Common myeloid progenitor, CD34-positive (primary cell): ENCODE results near the gene DBNDD1.

ENCODE experiments used
- CTCF ChIA-PET: fragments of 350-600 bp; sonication (Branson Sonifier 250); formaldehyde crosslinking; loops from one replicate; lab custom pipeline; 2021; ENCODE audit warnings: antibody characterized with exemption; lab: Charles Lee
- POLR2A ChIA-PET: fragments of 350-600 bp; sonication (Branson Sonifier 250); formaldehyde crosslinking; loops from one replicate; lab custom pipeline; 2021; ENCODE audit warnings: antibody characterized with exemption; lab: Charles Lee
- DNase-seq, 3 donors: peaks; one replicate each; pipeline versions ENCODE4 v3.0.0 to v3.0.0-alpha.2; 2013
- H3K27ac ChIP-seq, 2 experiments: 1 replicate in 1 of 2; 2 replicates in 1 of 2; pipeline ENCODE4 v1.7.0; 2013; ENCODE audit warnings: inconsistent platforms in 2 of 2, low read length in 2 of 2, mild to moderate bottlenecking in 2 of 2, low read depth in 1 of 2, moderate library complexity in 1 of 2; ENCODE audit not compliant: severe bottlenecking in 2 of 2, insufficient read depth in 1 of 2, poor library complexity in 1 of 2
- H3K27me3 ChIP-seq, 5 experiments: replicated peaks in 2 of 5; 1 replicate in 3 of 5; 2 replicates in 2 of 5; pipeline versions ENCODE4 v1.6.1 to v1.7.0; 2013; ENCODE audit warnings: low read length in 4 of 5, mild to moderate bottlenecking in 2 of 5, moderate library complexity in 2 of 5, inconsistent platforms in 1 of 5; ENCODE audit not compliant: insufficient read depth in 5 of 5, control insufficient read depth in 4 of 5
- H3K36me3 ChIP-seq, 4 experiments: 1 replicate in 2 of 4; 2 replicates in 2 of 4; pipeline versions ENCODE4 v1.6.1 to v1.7.0; 2013; ENCODE audit warnings: low read length in 3 of 4, control low read depth in 1 of 4, mild to moderate bottlenecking in 1 of 4; ENCODE audit not compliant: control insufficient read depth in 4 of 4, insufficient read depth in 4 of 4
- H3K4me1 ChIP-seq, 4 experiments: 1 replicate in 3 of 4; 2 replicates in 1 of 4; pipeline versions ENCODE4 v1.6.1 to v1.7.1; 2013; ENCODE audit warnings: low read length in 3 of 4, mild to moderate bottlenecking in 3 of 4, control low read depth in 1 of 4, inconsistent platforms in 1 of 4, moderate library complexity in 1 of 4; ENCODE audit not compliant: control insufficient read depth in 4 of 4, insufficient read depth in 4 of 4; ENCODE audit errors: control extremely low read depth in 1 of 4
- H3K4me3 ChIP-seq, 7 experiments: 1 replicate in 4 of 7; 2 replicates in 3 of 7; pipeline versions ENCODE4 v1.5.1 to v1.7.0; 2013; ENCODE audit warnings: mild to moderate bottlenecking in 7 of 7, low read length in 6 of 7, moderate library complexity in 6 of 7, inconsistent platforms in 2 of 7, low read depth in 2 of 7, control low read depth in 1 of 7; ENCODE audit not compliant: insufficient read depth in 4 of 7, control insufficient read depth in 1 of 7; ENCODE audit errors: extremely low read depth in 1 of 7
- H3K9me3 ChIP-seq, 5 experiments: 1 replicate in 4 of 5; 2 replicates in 1 of 5; pipeline versions ENCODE4 v1.6.1 to v1.7.1; 2013; ENCODE audit warnings: low read length in 4 of 5, mild to moderate bottlenecking in 2 of 5, inconsistent platforms in 1 of 5, low read depth in 1 of 5, moderate library complexity in 1 of 5; ENCODE audit not compliant: control insufficient read depth in 4 of 5, insufficient read depth in 2 of 5; ENCODE audit errors: control extremely low read depth in 1 of 5
- WGBS: methylation state at CpG from one replicate; pipeline ENCODE4 v1.1.5; 2013; ENCODE audit not compliant: insufficient coverage; 5-methylcytosine and 5-hydroxymethylcytosine counted together

DBNDD1 gene

DNA sequence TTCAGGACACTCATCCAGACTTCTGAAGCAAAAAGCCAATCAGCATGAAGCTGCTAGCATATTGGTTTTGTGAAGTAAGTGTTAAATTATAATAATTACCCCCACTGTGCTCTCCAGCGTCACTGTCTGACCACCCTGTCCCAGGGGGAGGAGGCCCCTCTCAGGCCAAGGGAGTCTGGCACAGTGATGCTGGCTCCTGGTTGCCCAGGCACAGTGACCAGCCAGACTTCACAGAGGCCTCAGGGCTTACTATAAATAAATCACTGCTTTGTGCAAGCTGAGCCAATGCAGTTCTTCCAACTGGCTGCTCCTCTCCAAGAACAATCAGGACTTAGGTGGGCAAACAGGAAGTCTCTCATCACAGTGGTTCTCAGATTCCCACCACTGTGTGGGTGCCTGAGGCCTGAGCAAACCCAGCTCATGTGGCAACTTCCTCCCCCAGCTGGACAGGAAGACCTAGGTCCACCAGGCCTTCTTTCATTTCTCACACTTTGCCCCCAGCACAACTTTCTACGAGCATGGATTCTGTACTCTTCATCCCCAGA is 1.7 kb upstream of the DBNDD1 start:
- no peak overlapping the region for H3K4me3 ChIP-seq
- H3K27ac ChIP-seq: no peak overlapping the region
- no peak for DNase-seq
- WGBS: 100% methylated on average over 2 of the region's 2 CpGs
- H3K9me3 ChIP-seq: no peaks in the 10 kb centered on the region
- H3K4me1 ChIP-seq: peaks cover 0 to 42% (median 34%) of the 10 kb centered on the region in 4 experiments
- POLR2A ChIA-PET: no interaction called here
- no peaks in the 10 kb centered on the region for H3K36me3 ChIP-seq
- H3K27me3 ChIP-seq: peaks cover 0 to 24% (median 9%) of the 10 kb centered on the region in 5 experiments
- CTCF ChIA-PET: interaction anchor here (0.7 to 1.5 kb wide), 3 partner anchors 10 to 95 kb away, joined by 3 to 5 read pairs (median 4); no protein-coding TSS in a partner anchor

DNA sequence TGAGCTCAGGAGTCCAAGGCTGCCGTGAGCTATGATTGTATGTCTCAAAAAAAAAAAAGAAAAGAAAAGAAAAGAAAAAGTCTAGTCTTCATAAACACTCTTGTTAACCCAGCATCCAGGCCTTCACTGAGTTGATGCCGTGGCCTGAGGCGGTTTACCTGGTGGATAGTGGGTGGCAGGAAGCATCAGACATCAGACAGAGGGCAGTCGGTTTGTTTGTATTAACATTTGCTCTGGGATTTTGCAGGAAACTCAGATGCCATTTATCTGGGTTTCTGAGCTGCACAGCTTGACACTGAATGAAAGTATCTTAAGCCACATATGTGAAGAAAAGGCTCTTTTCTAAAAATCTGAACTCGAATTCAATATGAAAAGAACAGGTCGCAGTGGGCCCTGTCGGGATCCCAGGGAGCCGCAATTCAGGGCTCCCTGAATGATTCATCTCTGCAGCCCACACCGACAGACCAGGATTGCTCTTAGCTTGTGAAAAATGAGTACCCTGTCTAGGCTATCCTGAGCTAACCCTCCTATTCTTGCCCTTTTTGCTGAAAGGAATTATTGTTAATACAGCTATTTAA is 1.1 kb upstream of the DBNDD1 start:
- H3K27ac ChIP-seq: no peak overlapping the region
- no peak for DNase-seq
- WGBS: 92% methylated on average over 7 of the region's 9 CpGs
- CTCF ChIA-PET: interaction anchor here (1.1 to 1.5 kb wide), 3 partner anchors 10 to 48 kb away, joined by 3 to 5 read pairs (median 4); no protein-coding TSS in a partner anchor
- POLR2A ChIA-PET: interaction anchor here (0.7 kb wide), 1 partner anchor 134 kb away, joined by 3 read pairs; no protein-coding TSS in a partner anchor
- H3K27me3 ChIP-seq: peaks cover 0 to 24% (median 9%) of the 10 kb centered on the region in 5 experiments
- no peaks in the 10 kb centered on the region for H3K9me3 ChIP-seq
- H3K4me3 ChIP-seq: peak overlapping the region in 3 of 7 experiments; percentile 58 to 76 (median 63)
- H3K36me3 ChIP-seq: no peaks in the 10 kb centered on the region
- peaks cover 0 to 38% (median 30%) of the 10 kb centered on the region in 4 experiments for H3K4me1 ChIP-seq

- no peaks in the 10 kb centered on the region for H3K36me3 ChIP-seq
- WGBS: 2% methylated on average over 28 of the region's 57 CpGs
- H3K27ac ChIP-seq: no peak overlapping the region
- CTCF ChIA-PET: interaction anchor here (1.1 to 1.5 kb wide), 3 partner anchors 11 to 47 kb away, joined by 3 to 5 read pairs (median 4); no protein-coding TSS in a partner anchor
- H3K4me3 ChIP-seq: peak overlapping the region; percentile 35 to 76 (median 58)
- peak in 2 of 3 donors; percentile 51 to 66 for DNase-seq
- no peaks in the 10 kb centered on the region for H3K9me3 ChIP-seq
- peaks cover 0 to 24% (median 9%) of the 10 kb centered on the region in 5 experiments for H3K27me3 ChIP-seq
- H3K4me1 ChIP-seq: peaks cover 0 to 38% (median 30%) of the 10 kb centered on the region in 4 experiments
- POLR2A ChIA-PET: interaction anchor here (0.6 to 0.7 kb wide), 2 partner anchors 15 to 134 kb away, joined by 3 read pairs; no protein-coding TSS in a partner anchor
Measured at GRCh38 chr16:90019543-90020259, 445 bp upstream of the DBNDD1 start.

DNA sequence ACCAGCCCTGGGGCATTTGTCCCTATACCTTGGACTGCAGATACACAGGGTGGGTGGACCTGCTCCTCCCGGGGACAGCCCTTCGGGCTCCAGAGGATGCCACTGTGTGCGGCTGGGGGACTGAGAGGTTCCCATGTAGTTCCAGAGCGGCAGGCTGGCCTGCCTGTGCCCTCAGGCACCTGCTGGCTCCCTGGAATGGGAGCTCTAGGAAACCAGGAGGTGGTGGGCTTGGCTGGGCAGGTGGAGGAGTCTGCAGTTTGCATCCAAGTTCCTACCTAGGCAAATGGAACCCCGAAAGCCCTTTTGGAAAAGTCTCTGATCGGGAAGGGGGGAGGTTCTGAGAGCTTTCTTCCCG is 982 bp downstream of the DBNDD1 start:
- peaks cover 0 to 37% (median 28%) of the 10 kb centered on the region in 4 experiments for H3K4me1 ChIP-seq
- H3K9me3 ChIP-seq: no peaks in the 10 kb centered on the region
- peaks cover 0 to 24% (median 9%) of the 10 kb centered on the region in 5 experiments for H3K27me3 ChIP-seq
- H3K4me3 ChIP-seq: peak overlapping the region in 5 of 7 experiments; percentile 31 to 76 (median 63)
- WGBS: 63% methylated on average over 7 of the region's 7 CpGs
- H3K36me3 ChIP-seq: no peaks in the 10 kb centered on the region
- no peak for DNase-seq
- CTCF ChIA-PET: interaction anchor here (1.1 to 1.5 kb wide), 3 partner anchors 10 to 18 kb away, joined by 4 to 9 read pairs (median 4); no protein-coding TSS in a partner anchor
- H3K27ac ChIP-seq: no peak overlapping the region
- POLR2A ChIA-PET: interaction anchor here (0.5 kb wide), 1 partner anchor 93 kb away, joined by 3 read pairs; no protein-coding TSS in a partner anchor

GRCh38 chr16:90016339-90016950 is 2.8 kb downstream of the DBNDD1 start:
- Histone ChIP-seq H3K27me3 (peaks cover 0 to 24% (median 9%) of the 10 kb centered on the region in 5 experiments), H3K4me1 (peaks cover 0 to 25% (median 17%) of the 10 kb centered on the region in 4 experiments), H3K36me3 (no peaks in the 10 kb centered on the region), H3K9me3 (no peaks in the 10 kb centered on the region), H3K27ac (no peak overlapping the region), H3K4me3 (no peak overlapping the region)
- CTCF ChIA-PET: no interaction called here
- DNase-seq: no peak
- WGBS: 91% methylated on average over 6 of the region's 11 CpGs
- POLR2A ChIA-PET: no interaction called here

DNA sequence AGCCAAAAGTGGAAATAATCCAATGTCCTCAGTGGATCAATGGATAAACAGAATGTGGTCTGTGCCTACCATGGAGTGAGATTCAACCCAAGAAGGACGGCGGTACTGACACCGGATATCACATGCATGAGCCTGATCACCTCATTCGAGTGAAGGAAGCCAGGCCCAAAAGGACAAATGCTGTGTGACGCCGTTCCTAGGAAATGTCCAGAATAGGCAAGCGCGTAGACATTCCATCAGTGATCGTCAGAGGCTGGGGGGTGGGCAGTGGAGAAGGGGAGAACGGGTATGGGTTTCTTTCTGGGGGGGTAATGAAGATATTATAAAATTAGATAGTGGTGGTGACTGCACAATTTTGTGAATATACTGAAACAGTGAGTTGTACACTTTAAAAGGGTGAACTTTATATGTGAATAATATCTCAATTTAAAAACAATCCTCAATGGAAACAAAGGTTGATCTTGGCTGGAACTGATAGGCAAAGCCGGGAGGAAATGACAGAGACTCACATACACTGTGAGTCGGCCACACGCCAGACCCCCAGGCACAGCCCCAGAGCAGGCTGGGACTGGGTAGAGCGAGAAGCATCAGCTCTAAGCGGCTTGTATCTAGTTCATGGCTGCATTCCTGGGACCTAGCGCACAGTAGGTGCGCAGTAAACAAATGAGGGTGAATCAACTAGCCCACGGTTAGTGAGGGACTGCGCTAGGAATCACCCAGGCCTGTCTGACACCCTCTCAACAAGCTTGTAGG is 3.5 kb downstream of the DBNDD1 start:
- POLR2A ChIA-PET: no interaction called here

More for the DNA sequence above, 3.5 kb downstream of the DBNDD1 start:
- Histone ChIP-seq H3K27ac (no peak overlapping the region), H3K4me3 (no peak overlapping the region), H3K27me3 (peaks cover 0 to 24% (median 9%) of the 10 kb centered on the region in 5 experiments), H3K9me3 (no peaks in the 10 kb centered on the region), H3K36me3 (no peaks in the 10 kb centered on the region), H3K4me1 (peaks cover 0 to 27% (median 23%) of the 10 kb centered on the region in 4 experiments)
- no peak for DNase-seq
- 95% methylated on average over 19 of the region's 19 CpGs for WGBS
- CTCF ChIA-PET: no interaction called here
